ENCODE results near the gene DTX4.
"Not testable (repeated sequence)": the region's sequence is repeated elsewhere in the genome, so short reads cannot be mapped to it uniquely, and the experiment has no call there.

Gene DTX4

GRCh38 chr11:59171508-59172322, at the start of gene DTX4:
TSS of gene DTX4 (plus strand) at chr11:59172132. CDS start at chr11:59172596, 464 bp downstream.
- DNase-seq (ENCODE audit: low read depth) = peak; percentile 83

DNA sequence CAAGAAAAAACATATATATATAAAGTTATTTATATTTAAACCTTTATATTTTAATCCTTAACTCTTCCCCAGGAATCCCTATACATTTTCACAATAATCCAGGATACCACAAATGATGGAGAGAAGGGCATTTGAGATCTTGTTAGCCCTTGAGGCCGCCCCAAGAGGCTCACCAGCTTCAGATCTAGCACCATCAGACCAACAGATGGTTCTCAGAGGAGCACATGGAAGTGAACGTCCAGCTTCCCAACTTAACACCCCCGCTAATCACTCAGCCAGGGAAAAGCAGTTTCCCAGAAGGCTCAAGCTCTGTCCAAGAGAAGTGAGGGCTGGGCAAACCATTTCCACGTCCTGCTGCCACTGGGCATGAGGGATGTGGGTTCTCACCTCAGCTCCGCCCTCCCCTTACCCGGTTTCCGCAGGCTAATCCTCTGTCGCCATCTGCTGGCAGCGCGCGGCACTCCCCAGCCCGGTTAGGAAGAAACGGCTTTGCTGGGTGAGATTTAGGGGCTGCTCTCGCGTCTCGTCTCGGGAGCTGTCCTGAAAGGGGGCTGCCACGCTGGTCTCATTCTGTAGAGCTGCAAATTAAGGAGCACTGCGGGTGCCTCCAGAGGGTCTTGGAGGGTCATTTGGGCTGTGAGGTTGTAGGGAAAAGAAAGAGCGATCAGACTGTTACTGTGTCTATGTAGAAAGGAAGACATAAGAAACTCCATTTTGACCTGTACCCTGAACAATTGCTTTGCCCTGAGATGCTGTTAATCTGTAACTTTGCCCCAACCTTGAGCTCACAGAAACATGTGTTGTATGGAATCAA, 36.1 kb upstream of the DTX4 start:
- peak; percentile 85 for DNase-seq (ENCODE audit: low read depth)

GRCh38 chr11:59136551-59136950, 35.4 kb upstream of the DTX4 start:
- not testable (repeated sequence) for DNase-seq (ENCODE audit: low read depth)

- DNase-seq (ENCODE audit: low read depth) = no peak
These were observed 34.7 kb upstream of the DTX4 start for GRCh38 chr11:59137190-59137589.

DNA sequence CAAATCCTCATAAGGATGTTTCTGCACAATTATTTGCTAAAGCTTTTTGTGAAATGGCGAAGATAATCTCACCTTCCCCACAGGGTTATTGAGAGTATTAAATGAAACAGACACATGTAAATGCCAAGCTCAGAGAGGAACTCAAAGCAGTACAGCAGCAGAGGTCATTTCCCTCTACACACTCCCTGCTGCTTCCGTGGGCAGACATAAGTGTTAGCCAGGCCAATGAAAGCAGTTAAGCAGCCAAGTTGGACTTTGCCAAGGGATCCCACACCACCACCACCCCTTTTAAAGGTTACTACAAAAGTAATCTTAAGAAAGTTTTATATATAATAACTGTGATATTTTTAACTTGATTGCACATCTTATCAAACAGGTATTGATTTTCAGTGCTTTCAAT, 33.3 kb upstream of the DTX4 start:
- no peak for DNase-seq (ENCODE audit: low read depth)

DNA sequence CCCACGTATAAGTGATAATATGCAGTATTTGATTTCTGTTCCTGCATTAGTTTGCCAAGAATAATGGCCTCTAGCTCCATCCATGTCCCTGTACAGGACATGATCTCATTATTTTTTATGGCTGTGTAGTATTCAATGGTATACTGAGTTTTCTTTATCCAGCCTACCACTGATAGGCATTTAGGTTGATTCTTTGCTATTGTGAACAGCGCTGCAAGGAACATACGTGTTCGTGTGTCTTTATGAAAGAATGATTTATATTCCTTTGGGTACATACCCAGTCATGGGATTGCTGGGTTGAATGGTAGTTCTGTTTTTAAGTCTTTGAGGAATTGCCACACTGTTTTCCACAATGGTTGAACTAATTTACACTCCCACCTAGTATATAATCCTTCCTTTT, 30.7 kb upstream of the DTX4 start:
- DNase-seq (ENCODE audit: low read depth) = no peak

GRCh38 chr11:59141673-59142460, 30.1 kb upstream of the DTX4 start:
- DNase-seq (ENCODE audit: low read depth) = no peak

GRCh38 chr11:59142530-59143507, 29.1 kb upstream of the DTX4 start, which contains the start of gene FAM111A:
TSS of gene FAM111A (plus strand) at chr11:59142856. CDS start at chr11:59148873, 6,017 bp downstream.
- DNase-seq (ENCODE audit: low read depth) = peak; percentile 56

GRCh38 chr11:59144096-59144495, 27.8 kb upstream of the DTX4 start:
- DNase-seq (ENCODE audit: low read depth) = no peak

DNA sequence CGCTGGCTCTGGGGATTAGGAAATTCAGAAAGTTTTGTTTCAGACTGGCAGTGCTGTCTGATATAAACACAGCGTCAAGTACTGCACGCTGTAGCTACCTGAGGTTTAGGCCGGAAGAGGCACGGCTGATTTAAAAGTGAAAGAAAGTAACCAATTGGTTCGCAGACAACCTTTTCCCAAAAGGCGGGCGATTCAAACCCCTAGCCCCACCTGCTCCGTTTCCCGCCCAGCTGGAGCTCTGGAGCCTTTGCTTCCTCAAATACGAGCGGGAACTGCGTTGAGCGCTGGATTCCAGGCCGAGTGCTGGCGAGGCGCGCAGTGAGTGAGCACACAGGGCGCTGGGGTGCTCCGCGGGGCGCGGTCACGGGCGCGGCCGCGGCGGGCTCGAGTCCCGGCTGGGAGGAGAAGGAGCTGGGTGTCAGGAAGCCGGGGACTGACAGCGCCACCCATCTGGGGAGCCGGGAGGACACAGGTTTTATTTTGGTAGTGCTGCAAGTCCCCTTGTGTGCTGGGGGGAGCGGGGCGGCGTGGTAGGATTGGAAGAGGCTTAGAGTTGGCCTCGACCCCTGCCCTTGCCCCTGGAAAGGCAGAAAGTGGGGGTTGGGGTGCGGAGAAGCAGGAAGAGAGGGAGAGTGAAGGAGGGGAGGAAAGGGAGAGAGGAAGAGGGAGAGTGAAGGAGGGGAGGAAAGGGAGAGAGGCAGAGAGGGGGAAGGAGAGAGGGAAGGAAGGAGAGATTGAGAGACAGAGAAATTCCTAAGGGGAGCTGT, 27.2 kb upstream of the DTX4 start:
- DNase-seq (ENCODE audit: low read depth) = peak; percentile 26

GRCh38 chr11:59145534-59145933, 26.4 kb upstream of the DTX4 start:
- no peak for DNase-seq (ENCODE audit: low read depth)

GRCh38 chr11:59151761-59152160, 20.2 kb upstream of the DTX4 start:
- DNase-seq (ENCODE audit: low read depth) = no peak

- DNase-seq (ENCODE audit: low read depth) = no peak
These were observed 19.5 kb upstream of the DTX4 start for GRCh38 chr11:59152312-59152951.

- no peak for DNase-seq (ENCODE audit: low read depth)
These were observed 17.3 kb upstream of the DTX4 start for GRCh38 chr11:59154610-59155009.

GRCh38 chr11:59157433-59157832, 14.5 kb upstream of the DTX4 start:
- DNase-seq (ENCODE audit: low read depth) = no peak

- no peak for DNase-seq (ENCODE audit: low read depth)
These were observed 13.5 kb upstream of the DTX4 start for GRCh38 chr11:59158206-59159068.

DNA sequence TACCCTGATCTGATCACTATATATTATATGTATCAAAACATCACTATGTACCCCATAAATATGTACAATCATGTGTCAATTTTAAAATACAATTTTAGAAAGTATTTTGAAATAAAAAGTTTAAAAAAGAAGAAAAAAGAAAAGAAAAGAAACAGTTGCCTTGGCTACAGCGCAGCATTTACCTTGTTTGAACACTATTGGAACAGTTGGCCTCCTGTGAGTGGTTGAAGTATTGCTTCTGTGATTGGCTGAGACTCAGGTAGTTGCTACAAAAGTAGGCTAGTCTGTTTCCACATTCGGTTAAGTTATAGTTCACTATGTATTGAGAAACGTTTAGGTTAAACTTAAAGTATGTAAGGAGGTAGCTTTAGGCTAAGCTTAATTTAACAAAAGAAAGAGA, 7.9 kb upstream of the DTX4 start:
- DNase-seq (ENCODE audit: low read depth) = no peak

DNA sequence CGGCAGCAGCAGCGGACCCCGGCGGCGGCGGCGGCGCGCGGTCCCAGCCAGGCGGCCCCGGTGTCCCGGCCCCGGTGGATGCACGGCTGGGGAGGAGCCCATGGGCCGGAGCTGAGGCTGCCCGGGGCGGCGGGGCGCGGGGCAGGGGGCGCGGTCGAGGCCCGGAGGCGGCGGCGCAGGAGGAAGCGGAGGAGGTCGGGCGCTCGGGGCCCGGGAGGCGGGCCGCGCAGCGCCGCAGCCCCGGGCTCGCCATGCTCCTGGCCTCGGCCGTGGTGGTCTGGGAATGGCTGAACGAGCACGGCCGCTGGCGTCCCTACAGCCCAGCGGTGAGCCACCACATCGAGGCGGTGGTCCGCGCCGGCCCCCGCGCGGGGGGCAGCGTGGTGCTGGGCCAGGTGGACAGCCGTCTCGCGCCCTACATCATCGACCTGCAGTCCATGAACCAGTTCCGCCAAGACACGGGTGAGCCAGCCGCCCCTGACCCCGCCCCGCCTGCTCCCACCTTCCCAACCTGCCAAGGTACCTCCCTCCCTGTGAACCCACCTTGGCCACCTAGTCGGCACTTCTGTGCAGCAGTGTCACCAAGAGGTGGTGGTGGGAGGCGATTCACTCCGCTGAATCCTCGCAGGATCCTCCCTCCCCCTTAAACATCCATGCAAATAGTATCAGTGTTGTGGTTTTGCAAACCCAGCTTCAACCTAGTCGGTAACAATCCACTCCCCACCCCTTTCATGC, 580 bp downstream of the DTX4 start:
- no peak for DNase-seq (ENCODE audit: low read depth)

Data from stimulated activated CD8-positive, alpha-beta memory T cell treated with anti-CD3 and anti-CD28 coated beads, Interleukin-7, amount 100 ng/mL, for 24 hours (primary cell).